HCT116 (cell line): ENCODE results near the gene RASSF7. TPM values are rescaled to one million over a fixed set of nuclear protein-coding genes. Genes with fewer than 3 reads are reported as not detected.

Experiments
- ATAC-seq: fragments of 200-7000 bp; cut with Tn5 transposase; 2 replicates; pipeline ENCODE4 v1.9.1; 2020; ENCODE audit warnings: mild to moderate bottlenecking, moderate library complexity
- BruUV-seq: library from RNA; stranded (reverse); fragments of 400-500 nt; replicated peaks from 2 replicates; lab custom pipeline; 2021; lab: Mats Ljungman, UMichigan
- CTCF ChIA-PET: fragments of 300-600 bp; sonication (Branson Sonifier 250); formaldehyde crosslinking; loops from one replicate; lab custom pipeline; 2021; ENCODE audit warnings: antibody characterized with exemption; lab: Charles Lee
- POLR2A ChIA-PET: fragments of 300-600, 350-600 bp; sonication (Branson Sonifier 250); formaldehyde crosslinking; loops from one replicate; lab custom pipeline; 2021; ENCODE audit warnings: antibody characterized with exemption; lab: Charles Lee
- RAD21 ChIA-PET, 2 experiments: fragments of 300-600 bp; sonication (Branson Sonifier 250); formaldehyde crosslinking; loops; one replicate each; lab custom pipeline; 2023; ENCODE audit warnings: low total read pairs in 2 of 2; ENCODE audit not compliant: uncharacterized antibody in 2 of 2, unreplicated experiment in 2 of 2, low non-redundant PET in 1 of 2; lab: Charles Lee
- DNase-seq: peaks from one replicate; pipeline ENCODE4 v3.0.0-alpha.2; 2010; ENCODE audit warnings: low read depth, low spot score
- H2AFZ ChIP-seq: fragments of 200-600 bp; shearing (Covaris generic), sonication (generic); 2 replicates; pipeline ENCODE4 v1.6.1; 2017; ENCODE audit warnings: low read depth, mixed run types, mixed read lengths, antibody characterized with exemption, low read length; ENCODE audit not compliant: poor library complexity, severe bottlenecking
- H3K27ac ChIP-seq: 2 replicates; pipeline ENCODE4 v1.5.1; 2012; ENCODE audit warnings: low read depth, low read length
- H3K27me3 ChIP-seq: fragments of 200-600 bp; sonication (generic); 2 replicates; pipeline ENCODE4 v1.6.1; 2016; ENCODE audit warnings: mixed run types, low read length, mixed read lengths; ENCODE audit not compliant: insufficient read depth
- H3K36me3 ChIP-seq, 2 experiments: fragments of 200-500 bp in 1 of 2; fragments of 200-600 bp in 1 of 2; sonication (Bioruptor generic) in 1 of 2; sonication (generic) in 1 of 2; 2 replicates each; pipeline versions ENCODE4 v1.5.1 to v1.6.1; 2014 to 2016; ENCODE audit warnings: low read length in 2 of 2, inconsistent platforms in 1 of 2, mixed read lengths in 1 of 2, mixed run types in 1 of 2; ENCODE audit not compliant: insufficient read depth in 2 of 2, control insufficient read depth in 1 of 2
- H3K4me1 ChIP-seq, 2 experiments: fragments of 200-600 bp in 1 of 2; sonication (generic) in 1 of 2; 2 replicates each; pipeline versions ENCODE4 v1.5.1 to v1.6.1; 2012 to 2017; ENCODE audit warnings: low read length in 2 of 2, inconsistent platforms in 1 of 2, mild to moderate bottlenecking in 1 of 2, mixed read lengths in 1 of 2, mixed run types in 1 of 2, moderate library complexity in 1 of 2; ENCODE audit not compliant: insufficient read depth in 2 of 2, control insufficient read depth in 1 of 2
- H3K4me2 ChIP-seq: fragments of 200-600 bp; sonication (generic); 2 replicates; pipeline ENCODE4 v1.6.1; 2017; ENCODE audit warnings: mixed run types, low read length, mixed read lengths
- H3K4me3 ChIP-seq, 2 experiments: fragments of 200-600 bp in 1 of 2; sonication (generic) in 1 of 2; replicated peaks in 1 of 2; 2 replicates each; pipeline ENCODE4 v1.5.1; 2011 to 2016; ENCODE audit warnings: low read length in 2 of 2, control low read depth in 1 of 2, low read depth in 1 of 2, mild to moderate bottlenecking in 1 of 2, mixed read lengths in 1 of 2, mixed run types in 1 of 2
- H3K79me2 ChIP-seq: fragments of 200-600 bp; sonication (generic); 2 replicates; pipeline ENCODE4 v1.6.1; 2017; ENCODE audit warnings: mild to moderate bottlenecking, mixed run types, low read length, moderate library complexity, mixed read lengths; ENCODE audit not compliant: insufficient read depth
- H3K9ac ChIP-seq: fragments of 200-600 bp; sonication (generic); 2 replicates; pipeline ENCODE4 v1.6.1; 2016; ENCODE audit warnings: low read length, mixed read lengths
- H3K9me2 ChIP-seq: fragments of 200-600 bp; sonication (generic), shearing (Covaris generic); 2 replicates; pipeline ENCODE4 v1.6.1; 2017; ENCODE audit warnings: mixed run types, mild to moderate bottlenecking, moderate library complexity; ENCODE audit not compliant: insufficient read depth
- H3K9me3 ChIP-seq, 2 experiments: fragments of 200-500 bp in 1 of 2; fragments of 200-600 bp in 1 of 2; sonication (Bioruptor generic) in 1 of 2; sonication (generic) in 1 of 2; 2 replicates each; pipeline ENCODE4 v1.6.1; 2014 to 2017; ENCODE audit warnings: low read length in 2 of 2, mixed read lengths in 2 of 2, inconsistent platforms in 1 of 2, low read depth in 1 of 2, mild to moderate bottlenecking in 1 of 2, mixed run types in 1 of 2, moderate library complexity in 1 of 2; ENCODE audit not compliant: control insufficient read depth in 1 of 2, insufficient read depth in 1 of 2
- H4K20me1 ChIP-seq: fragments of 200-600 bp; sonication (generic), shearing (Covaris generic); 2 replicates; pipeline ENCODE4 v1.6.1; 2017; ENCODE audit warnings: mixed run types, mild to moderate bottlenecking, moderate library complexity; ENCODE audit not compliant: insufficient read depth
- CBX3 ChIP-seq: IDR thresholded peaks from 2 replicates; pipeline ENCODE4 v1.6.1; 2012; ENCODE audit warnings: low read depth
- EGR1 ChIP-seq: IDR thresholded peaks from 2 replicates; pipeline ENCODE4 v1.6.1; 2012; ENCODE audit warnings: low read depth
- RAD21 ChIP-seq: IDR thresholded peaks from 2 replicates; pipeline ENCODE4 v1.6.1; 2012; ENCODE audit warnings: low read depth, mild to moderate bottlenecking
- SIN3A ChIP-seq: IDR thresholded peaks from 2 replicates; pipeline ENCODE4 v1.6.1; 2012; ENCODE audit warnings: low read depth
- ZFX ChIP-seq: fragments of 450-650 bp; IDR thresholded peaks from 2 replicates; pipeline ENCODE4 v1.6.1; 2017
- intact Hi-C: fragments of 100-400 bp; cut with micrococcal nuclease; formaldehyde crosslinking; loops from 2 replicates; pipeline ENCODE4 v1.10.0; 2022
- total RNA-seq: library from RNA; stranded (reverse); gene quantifications from one replicate; pipeline ENCODE4 v1.2.1, GENCODE V29; 2021; ENCODE audit not compliant: unreplicated experiment
- TF ChIP-seq, protein P1 (sequence below): IDR thresholded peaks from 2 replicates; pipeline ENCODE4 v1.6.1; 2011; ENCODE audit warnings: mild to moderate bottlenecking, low read length, moderate library complexity; ENCODE audit not compliant: insufficient replicate concordance; ENCODE audit errors: extremely low read depth
- TF ChIP-seq, protein P2 (sequence below): IDR thresholded peaks from 2 replicates; pipeline ENCODE4 v1.6.1; 2012
- TF ChIP-seq, protein P3 (sequence below): IDR thresholded peaks from 2 replicates; pipeline ENCODE4 v1.6.1; 2012; ENCODE audit warnings: low read depth

The RASSF7 gene
- total RNA-seq, 1 experiment from 2014 or later = 35.9 TPM

DNA sequence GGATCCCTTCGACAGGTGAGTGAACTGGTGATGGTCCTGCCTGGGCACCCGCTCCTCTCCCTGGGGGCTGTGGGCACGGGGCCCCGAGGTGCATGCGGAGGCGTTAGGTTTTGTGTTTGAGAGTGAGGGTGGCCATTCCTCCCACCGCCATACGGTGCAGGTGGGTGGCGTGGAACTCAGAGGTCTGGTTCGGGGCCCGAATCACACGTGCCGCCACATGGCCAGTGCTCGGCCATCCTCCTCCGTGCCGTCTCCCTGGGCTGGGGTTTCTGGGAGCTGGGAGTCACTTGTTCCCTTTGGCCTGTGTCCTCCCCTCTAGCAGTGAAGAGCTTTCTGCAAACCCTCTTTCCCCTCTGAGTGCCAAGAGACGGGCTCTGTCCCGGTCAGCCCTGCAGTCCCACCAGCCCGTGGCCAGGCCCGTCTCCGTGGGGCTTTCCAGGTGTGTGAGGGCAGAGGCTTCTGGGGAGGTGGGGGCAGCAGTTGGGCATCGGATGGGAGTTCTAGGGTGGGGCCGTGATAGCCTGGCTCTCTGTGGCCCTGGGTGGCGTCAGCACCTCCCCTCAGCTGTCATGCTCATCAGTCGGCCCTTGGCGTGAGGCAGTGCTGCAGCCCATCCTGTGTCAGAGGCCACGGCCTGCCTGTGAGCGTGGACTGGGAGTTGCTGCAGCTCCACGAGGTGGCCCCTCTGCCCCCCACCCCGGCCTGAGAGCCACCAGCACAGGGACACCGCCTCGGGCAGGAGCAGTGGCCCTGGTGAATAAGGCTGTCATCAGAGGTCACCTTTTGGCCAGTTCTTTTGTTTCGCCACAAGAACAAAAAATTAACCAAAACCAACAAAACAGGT, 44.7 kb downstream of the RASSF7 start:
- Histone ChIP-seq H3K79me2 (peaks cover 31% of the 10 kb centered on the region; the same call in 1 of the 2 replicates), H3K27ac (no peak overlapping the region; the same call in 1 of the 2 replicates), H3K9me3 (no peaks in the 10 kb centered on the region), H3K4me1 (no peaks in the 10 kb centered on the region), H3K36me3 (peaks cover 49 to 51% of the 10 kb centered on the region in 2 experiments; a peak in 3 of 4 replicates), H4K20me1 (no peaks in the 10 kb centered on the region), H3K9me2 (no peaks in the 10 kb centered on the region), H3K9ac (no peak overlapping the region), H3K4me2 (no peak overlapping the region), H2AFZ (no peak overlapping the region), H3K4me3 (no peak overlapping the region), H3K27me3 (no peaks in the 10 kb centered on the region)
- BruUV-seq = no TSS peak
- intact Hi-C loops = no loop called here
- ChIA-PET CTCF (no interaction called here), POLR2A (no interaction called here), RAD21 (no interaction called here)
- ATAC-seq = no peak
- DNase-seq = no peak
- TF ChIP-seq, protein P1, sequence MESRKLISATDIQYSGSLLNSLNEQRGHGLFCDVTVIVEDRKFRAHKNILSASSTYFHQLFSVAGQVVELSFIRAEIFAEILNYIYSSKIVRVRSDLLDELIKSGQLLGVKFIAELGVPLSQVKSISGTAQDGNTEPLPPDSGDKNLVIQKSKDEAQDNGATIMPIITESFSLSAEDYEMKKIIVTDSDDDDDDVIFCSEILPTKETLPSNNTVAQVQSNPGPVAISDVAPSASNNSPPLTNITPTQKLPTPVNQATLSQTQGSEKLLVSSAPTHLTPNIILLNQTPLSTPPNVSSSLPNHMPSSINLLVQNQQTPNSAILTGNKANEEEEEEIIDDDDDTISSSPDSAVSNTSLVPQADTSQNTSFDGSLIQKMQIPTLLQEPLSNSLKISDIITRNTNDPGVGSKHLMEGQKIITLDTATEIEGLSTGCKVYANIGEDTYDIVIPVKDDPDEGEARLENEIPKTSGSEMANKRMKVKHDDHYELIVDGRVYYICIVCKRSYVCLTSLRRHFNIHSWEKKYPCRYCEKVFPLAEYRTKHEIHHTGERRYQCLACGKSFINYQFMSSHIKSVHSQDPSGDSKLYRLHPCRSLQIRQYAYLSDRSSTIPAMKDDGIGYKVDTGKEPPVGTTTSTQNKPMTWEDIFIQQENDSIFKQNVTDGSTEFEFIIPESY = no peak
- TF ChIP-seq RAD21 = no peak
- no peak for TF ChIP-seq SIN3A
- TF ChIP-seq, protein P2, sequence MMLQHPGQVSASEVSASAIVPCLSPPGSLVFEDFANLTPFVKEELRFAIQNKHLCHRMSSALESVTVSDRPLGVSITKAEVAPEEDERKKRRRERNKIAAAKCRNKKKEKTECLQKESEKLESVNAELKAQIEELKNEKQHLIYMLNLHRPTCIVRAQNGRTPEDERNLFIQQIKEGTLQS = no peak
- no peak for TF ChIP-seq CBX3
- TF ChIP-seq, protein P3, sequence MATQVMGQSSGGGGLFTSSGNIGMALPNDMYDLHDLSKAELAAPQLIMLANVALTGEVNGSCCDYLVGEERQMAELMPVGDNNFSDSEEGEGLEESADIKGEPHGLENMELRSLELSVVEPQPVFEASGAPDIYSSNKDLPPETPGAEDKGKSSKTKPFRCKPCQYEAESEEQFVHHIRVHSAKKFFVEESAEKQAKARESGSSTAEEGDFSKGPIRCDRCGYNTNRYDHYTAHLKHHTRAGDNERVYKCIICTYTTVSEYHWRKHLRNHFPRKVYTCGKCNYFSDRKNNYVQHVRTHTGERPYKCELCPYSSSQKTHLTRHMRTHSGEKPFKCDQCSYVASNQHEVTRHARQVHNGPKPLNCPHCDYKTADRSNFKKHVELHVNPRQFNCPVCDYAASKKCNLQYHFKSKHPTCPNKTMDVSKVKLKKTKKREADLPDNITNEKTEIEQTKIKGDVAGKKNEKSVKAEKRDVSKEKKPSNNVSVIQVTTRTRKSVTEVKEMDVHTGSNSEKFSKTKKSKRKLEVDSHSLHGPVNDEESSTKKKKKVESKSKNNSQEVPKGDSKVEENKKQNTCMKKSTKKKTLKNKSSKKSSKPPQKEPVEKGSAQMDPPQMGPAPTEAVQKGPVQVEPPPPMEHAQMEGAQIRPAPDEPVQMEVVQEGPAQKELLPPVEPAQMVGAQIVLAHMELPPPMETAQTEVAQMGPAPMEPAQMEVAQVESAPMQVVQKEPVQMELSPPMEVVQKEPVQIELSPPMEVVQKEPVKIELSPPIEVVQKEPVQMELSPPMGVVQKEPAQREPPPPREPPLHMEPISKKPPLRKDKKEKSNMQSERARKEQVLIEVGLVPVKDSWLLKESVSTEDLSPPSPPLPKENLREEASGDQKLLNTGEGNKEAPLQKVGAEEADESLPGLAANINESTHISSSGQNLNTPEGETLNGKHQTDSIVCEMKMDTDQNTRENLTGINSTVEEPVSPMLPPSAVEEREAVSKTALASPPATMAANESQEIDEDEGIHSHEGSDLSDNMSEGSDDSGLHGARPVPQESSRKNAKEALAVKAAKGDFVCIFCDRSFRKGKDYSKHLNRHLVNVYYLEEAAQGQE = no peak
- no peak for TF ChIP-seq ZFX
- TF ChIP-seq EGR1 = no peak
